CD14-positive monocyte (primary cell): ENCODE data around the gene ZAP70. TPM values are rescaled to one million over a fixed set of nuclear protein-coding genes. Genes with fewer than 3 reads are reported as not detected.
A peak's percentile ranks its signal among the peaks of the same experiment; 100 is the strongest.

ENCODE experiments used
- DNase-seq, 3 donors: peaks; one replicate each; pipeline ENCODE4 v3.0.0-alpha.2; 2011 to 2022
- H2AFZ ChIP-seq: 2 replicates; pipeline ENCODE4 v1.6.0; 2012; ENCODE audit warnings: mild to moderate bottlenecking, low read depth, low read length, inconsistent platforms; ENCODE audit not compliant: insufficient read depth, poor library complexity, severe bottlenecking
- H3K27ac ChIP-seq, 2 donors: 1 replicate in 1 of 2; 2 replicates in 1 of 2; pipeline ENCODE4 v1.5.1; 2012 to 2013; ENCODE audit warnings: low read length in 2 of 2, control low read depth in 1 of 2, inconsistent platforms in 1 of 2, low read depth in 1 of 2, mild to moderate bottlenecking in 1 of 2
- H3K27me3 ChIP-seq, 2 donors: one replicate each; pipeline versions ENCODE4 v1.6.0 to v1.6.1; 2011 to 2013; ENCODE audit warnings: low read length in 2 of 2; ENCODE audit not compliant: control insufficient read depth in 2 of 2, insufficient read depth in 2 of 2
- H3K36me3 ChIP-seq, 2 donors: replicated peaks in 1 of 2; 1 replicate in 1 of 2; 2 replicates in 1 of 2; pipeline versions ENCODE4 v1.5.1 to v1.6.1; 2012 to 2013; ENCODE audit warnings: low read length in 2 of 2, control low read depth in 1 of 2, inconsistent platforms in 1 of 2, mild to moderate bottlenecking in 1 of 2; ENCODE audit not compliant: insufficient read depth in 2 of 2, control insufficient read depth in 1 of 2
- H3K4me1 ChIP-seq, 2 donors: 1 replicate in 1 of 2; 2 replicates in 1 of 2; pipeline versions ENCODE4 v1.5.1 to v1.6.1; 2012 to 2013; ENCODE audit warnings: low read length in 2 of 2, control low read depth in 1 of 2, inconsistent platforms in 1 of 2, mild to moderate bottlenecking in 1 of 2, moderate library complexity in 1 of 2; ENCODE audit not compliant: insufficient read depth in 2 of 2, control insufficient read depth in 1 of 2
- H3K4me2 ChIP-seq: replicated peaks from 2 replicates; pipeline ENCODE3; 2012; ENCODE audit warnings: low read length, moderate library complexity, mild to moderate bottlenecking; ENCODE audit not compliant: poor library complexity, severe bottlenecking; ENCODE audit errors: extremely low read depth
- H3K4me3 ChIP-seq, 3 experiments: fragments of 200-600 bp in 1 of 3; sonication (generic) in 1 of 3; replicated peaks in 1 of 3; 1 replicate in 2 of 3; 2 replicates in 1 of 3; pipeline ENCODE4 v1.5.1; 2011 to 2013; ENCODE audit warnings: low read length in 3 of 3, mild to moderate bottlenecking in 3 of 3, control low read depth in 2 of 3, low read depth in 2 of 3, inconsistent platforms in 1 of 3, moderate library complexity in 1 of 3
- H3K79me2 ChIP-seq: 2 replicates; pipeline ENCODE4 v1.6.0; 2012; ENCODE audit warnings: mild to moderate bottlenecking, control low read depth, inconsistent platforms, low read length, moderate library complexity; ENCODE audit not compliant: insufficient read depth
- H3K9ac ChIP-seq: 2 replicates; pipeline ENCODE4 v1.6.0; 2017; ENCODE audit warnings: low read length, mild to moderate bottlenecking; ENCODE audit not compliant: insufficient read depth, poor library complexity, severe bottlenecking
- H3K9me3 ChIP-seq, 2 donors: replicated peaks in 1 of 2; 1 replicate in 1 of 2; 2 replicates in 1 of 2; pipeline versions ENCODE4 v1.5.1 to v1.6.1; 2012 to 2013; ENCODE audit warnings: low read length in 2 of 2, control low read depth in 1 of 2; ENCODE audit not compliant: control insufficient read depth in 1 of 2, insufficient read depth in 1 of 2
- H4K20me1 ChIP-seq: 2 replicates; pipeline ENCODE4 v1.6.0; 2012; ENCODE audit warnings: mild to moderate bottlenecking, low read length, control low read depth, moderate library complexity; ENCODE audit not compliant: insufficient read depth
- H3K27ac Mint-ChIP-seq, 7 donors: one replicate each; pipeline ENCODE4 v1.8.0; 2020; ENCODE audit warnings: mild to moderate bottlenecking in 7 of 7, mixed read lengths in 7 of 7, moderate library complexity in 6 of 7, inconsistent platforms in 2 of 7
- H3K27me3 Mint-ChIP-seq, 3 donors: one replicate each; pipeline ENCODE4 v1.8.0; 2021 to 2022; ENCODE audit warnings: low read depth in 3 of 3, mild to moderate bottlenecking in 3 of 3, mixed read lengths in 3 of 3, moderate library complexity in 3 of 3, inconsistent platforms in 1 of 3
- H3K36me3 Mint-ChIP-seq, 2 donors: one replicate each; pipeline ENCODE4 v1.8.0; 2020; ENCODE audit warnings: mixed read lengths in 2 of 2, inconsistent platforms in 1 of 2, mild to moderate bottlenecking in 1 of 2
- H3K4me1 Mint-ChIP-seq: one replicate; pipeline ENCODE4 v1.8.0; 2020; ENCODE audit warnings: mild to moderate bottlenecking, mixed read lengths
- H3K4me3 Mint-ChIP-seq, 2 donors: one replicate each; pipeline ENCODE4 v1.8.0; 2020; ENCODE audit warnings: mild to moderate bottlenecking in 2 of 2, mixed read lengths in 2 of 2, moderate library complexity in 1 of 2
- H3K9me3 Mint-ChIP-seq, 7 donors: one replicate each; pipeline ENCODE4 v1.8.0; 2020 to 2022; ENCODE audit warnings: mixed read lengths in 7 of 7, mild to moderate bottlenecking in 6 of 7, moderate library complexity in 6 of 7, inconsistent platforms in 2 of 7
- CTCF ChIP-seq: fragments of 200-600 bp; IDR thresholded peaks from one replicate; pipeline ENCODE4 v1.8.0; 2022; ENCODE audit warnings: antibody characterized with exemption, mild to moderate bottlenecking
- WGBS: methylation state at CpG from one replicate; pipeline ENCODE4 v1.1.5; 2013; ENCODE audit warnings: missing lambda C conversion rate; ENCODE audit not compliant: insufficient coverage; 5-methylcytosine and 5-hydroxymethylcytosine counted together
- intact Hi-C, 2 donors: fragments of 100-400 bp; cut with micrococcal nuclease; formaldehyde crosslinking; loops; one replicate each; pipeline versions ENCODE4 v1.15.0 to v1.15.1; 2023
- polyA plus RNA-seq, 3 donors: library from polyadenylated mRNA; depleted of rRNA in 1 of 3; unstranded in 2 of 3; stranded (reverse) in 1 of 3; fragments of 300-500 nt in 2 of 3; fragments of >200 nt in 1 of 3; fragmentation: Illumina TruSeq in 2 of 3; gene quantifications; 1 replicate in 2 of 3; 2 replicates in 1 of 3; pipeline ENCODE4 v1.2.3, GENCODE V29; 2012 to 2021

ZAP70 gene
- polyA plus RNA-seq, 3 donors: 0.30 to 0.69 (median 0.38) TPM

DNA sequence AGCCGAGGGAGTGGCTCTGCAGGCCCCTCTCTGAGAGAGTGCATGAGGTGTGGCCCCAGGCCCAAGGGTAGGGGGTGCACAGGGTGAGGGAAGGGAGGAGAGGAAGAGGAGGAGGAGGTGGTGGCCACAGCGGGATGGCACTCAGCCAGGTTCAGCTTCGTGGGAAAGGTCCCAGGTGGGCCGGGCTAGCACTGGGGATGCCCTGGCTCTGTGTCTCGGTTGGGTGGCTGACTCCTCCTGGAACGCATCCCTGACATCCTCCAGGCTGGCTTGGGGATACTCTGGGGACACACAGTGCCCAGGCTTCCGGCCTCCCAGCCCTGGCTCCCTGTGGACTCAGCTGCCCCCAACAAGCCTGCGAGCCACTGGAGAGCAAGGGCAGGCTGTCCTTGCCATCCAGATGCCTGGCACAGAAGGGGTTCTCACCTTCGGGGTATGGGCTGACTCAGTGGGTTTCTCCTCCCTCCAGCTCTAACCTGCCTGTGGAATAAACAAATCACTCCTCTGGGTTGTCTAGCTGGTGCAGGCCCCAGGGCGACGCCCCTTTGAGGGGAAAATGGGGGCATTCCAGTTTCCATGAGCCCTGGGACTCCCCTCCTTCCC is 582 bp upstream of the ZAP70 start:
- Mint-ChIP-seq H3K27me3 (peaks cover under 1 to 2% (median 1%) of the 10 kb centered on the region in 3 donors), H3K27ac (no peak overlapping the region), H3K4me3 (no peak overlapping the region), H3K36me3 (no peaks in the 10 kb centered on the region), H3K4me1 (peaks cover 2% of the 10 kb centered on the region), H3K9me3 (peaks cover 0 to 3% (median 0%) of the 10 kb centered on the region in 7 donors)
- H3K4me2 ChIP-seq: no peak overlapping the region
- H3K9ac ChIP-seq: no peak overlapping the region
- H3K36me3 ChIP-seq: no peaks in the 10 kb centered on the region
- H4K20me1 ChIP-seq: no peaks in the 10 kb centered on the region
- no peaks in the 10 kb centered on the region for H3K4me1 ChIP-seq
- no peaks in the 10 kb centered on the region for H3K79me2 ChIP-seq
- no peak for TF ChIP-seq CTCF
- intact Hi-C loops: no loop called here
- peak overlapping the region; percentile 29 for H2AFZ ChIP-seq
- no peak for DNase-seq
- 65% methylated on average over 8 of the region's 11 CpGs for WGBS
- no peaks in the 10 kb centered on the region for H3K9me3 ChIP-seq
- H3K27me3 ChIP-seq: no peaks in the 10 kb centered on the region
- H3K27ac ChIP-seq: no peak overlapping the region
- no peak overlapping the region for H3K4me3 ChIP-seq

- no peak overlapping the region for H2AFZ ChIP-seq
- H3K36me3 ChIP-seq: no peaks in the 10 kb centered on the region
- no peak for TF ChIP-seq CTCF
- H3K4me1 ChIP-seq: peaks cover 8 to 11% of the 10 kb centered on the region in 2 donors
- Mint-ChIP-seq H3K27me3 (peaks cover 0 to 4% (median 2%) of the 10 kb centered on the region in 3 donors), H3K27ac (peak overlapping the region in 1 of 7 donors; percentile 26), H3K36me3 (no peaks in the 10 kb centered on the region), H3K4me3 (peak overlapping the region in 1 of 2 donors; percentile 60), H3K4me1 (peaks cover 13% of the 10 kb centered on the region), H3K9me3 (peaks cover 0 to 3% (median 0%) of the 10 kb centered on the region in 7 donors)
- no peaks in the 10 kb centered on the region for H3K27me3 ChIP-seq
- H3K4me2 ChIP-seq: no peak overlapping the region
- H3K9ac ChIP-seq: no peak overlapping the region
- H3K79me2 ChIP-seq: no peaks in the 10 kb centered on the region
- H3K9me3 ChIP-seq: no peaks in the 10 kb centered on the region
- no peak overlapping the region for H3K4me3 ChIP-seq
- WGBS: 91% methylated on average over 16 of the region's 17 CpGs
- no peaks in the 10 kb centered on the region for H4K20me1 ChIP-seq
- intact Hi-C loops: no loop called here
- no peak overlapping the region for H3K27ac ChIP-seq
- no peak for DNase-seq
Measured at GRCh38 chr2:97714084-97714949, 941 bp downstream of the ZAP70 start.
